SK-N-SH (cell line): Measurements from ENCODE around the gene PSENEN. TPM values are rescaled to one million over a fixed set of nuclear protein-coding genes. Genes with fewer than 3 reads are reported as not detected.

Experiments used
- CTCF ChIA-PET: fragments of 300-600, 350-600 bp; formaldehyde crosslinking; extraction: SDS; loops from one replicate; lab custom pipeline; 2021; lab: Yijun Ruan, JAX
- POLR2A ChIA-PET: fragments of 350-600 bp; sonication (Branson Sonifier 250); formaldehyde crosslinking; extraction: SDS; loops from one replicate; lab custom pipeline; 2020; ENCODE audit warnings: antibody characterized with exemption, inconsistent platforms; lab: Yijun Ruan, JAX
- DNase-seq: peaks from one replicate; pipeline ENCODE4 v3.0.0; 2012
- H2AFZ ChIP-seq: fragments of 200-600 bp; sonication (generic); 2 replicates; pipeline ENCODE4 v1.8.1; 2016; ENCODE audit warnings: antibody characterized with exemption, mild to moderate bottlenecking, low read depth
- H3F3A ChIP-seq: fragments of 200-600 bp; sonication (generic); replicated peaks from 2 replicates; pipeline ENCODE3; 2016; ENCODE audit warnings: antibody characterized with exemption, mild to moderate bottlenecking; ENCODE audit not compliant: insufficient read depth
- H3K27ac ChIP-seq, 2 experiments: fragments of 200-500 bp in 1 of 2; fragments of 200-600 bp in 1 of 2; sonication (Bioruptor generic) in 1 of 2; sonication (generic), shearing (Covaris generic) in 1 of 2; 2 replicates each; pipeline versions ENCODE4 v1.5.1 to v1.6.1; 2014 to 2016; ENCODE audit warnings: low read depth in 2 of 2, inconsistent platforms in 1 of 2, low read length in 1 of 2, mild to moderate bottlenecking in 1 of 2, mixed read lengths in 1 of 2
- H3K27me3 ChIP-seq: fragments of 200-600 bp; sonication (generic), shearing (Covaris generic); 2 replicates; pipeline ENCODE4 v1.6.1; 2016; ENCODE audit warnings: mixed run types; ENCODE audit not compliant: insufficient read depth
- H3K36me3 ChIP-seq, 2 experiments: fragments of 200-500 bp in 1 of 2; fragments of 200-600 bp in 1 of 2; sonication (Bioruptor generic) in 1 of 2; sonication (generic) in 1 of 2; replicated peaks in 1 of 2; 2 replicates each; pipeline versions ENCODE3 to v1.5.1; 2014 to 2016; ENCODE audit warnings: low read length in 1 of 2, mild to moderate bottlenecking in 1 of 2; ENCODE audit not compliant: insufficient read depth in 2 of 2, control insufficient read depth in 1 of 2
- H3K4me1 ChIP-seq, 2 experiments: fragments of 200-500 bp in 1 of 2; fragments of 200-600 bp in 1 of 2; sonication (Bioruptor generic) in 1 of 2; sonication (generic), shearing (Covaris generic) in 1 of 2; 2 replicates each; pipeline versions ENCODE4 v1.5.1 to v1.6.1; 2014 to 2016; ENCODE audit warnings: low read depth in 1 of 2, low read length in 1 of 2, mixed run types in 1 of 2; ENCODE audit not compliant: insufficient read depth in 2 of 2, control insufficient read depth in 1 of 2
- H3K4me2 ChIP-seq: fragments of 200-600 bp; sonication (generic), shearing (Covaris generic); 2 replicates; pipeline ENCODE4 v1.6.1; 2017; ENCODE audit warnings: mixed run types
- H3K4me3 ChIP-seq, 2 experiments: fragments of 200-500 bp in 1 of 2; fragments of 200-600 bp in 1 of 2; sonication (Bioruptor generic) in 1 of 2; sonication (generic), shearing (Covaris generic) in 1 of 2; 2 replicates each; pipeline versions ENCODE4 v1.5.1 to v1.8.1; 2014 to 2016; ENCODE audit warnings: low read depth in 2 of 2, inconsistent platforms in 1 of 2, low read length in 1 of 2, mild to moderate bottlenecking in 1 of 2, mixed read lengths in 1 of 2, moderate library complexity in 1 of 2
- H3K79me2 ChIP-seq: fragments of 200-600 bp; sonication (generic); 2 replicates; pipeline ENCODE4 v1.8.1; 2017; ENCODE audit warnings: mild to moderate bottlenecking; ENCODE audit not compliant: insufficient read depth
- H3K9ac ChIP-seq: fragments of 200-600 bp; sonication (generic); 2 replicates; pipeline ENCODE4 v1.6.1; 2017; ENCODE audit warnings: mixed run types
- H3K9me2 ChIP-seq: fragments of 200-600 bp; sonication (generic); 2 replicates; pipeline ENCODE4 v1.6.1; 2017; ENCODE audit warnings: mixed run types
- H3K9me3 ChIP-seq: fragments of 200-600 bp; sonication (generic); 2 replicates; pipeline ENCODE4 v1.6.1; 2017; ENCODE audit warnings: mixed run types, mild to moderate bottlenecking, moderate library complexity
- H4K20me1 ChIP-seq: fragments of 200-600 bp; sonication (generic); 2 replicates; pipeline ENCODE4 v1.6.1; 2017; ENCODE audit warnings: mild to moderate bottlenecking, mixed run types; ENCODE audit not compliant: insufficient read depth
- CHD2 ChIP-seq: fragments of 150-350 bp; IDR thresholded peaks from 2 replicates; pipeline ENCODE4 v1.6.1; 2018; ENCODE audit warnings: low read length; ENCODE audit not compliant: partially characterized antibody
- EP300 ChIP-seq, 2 experiments: IDR thresholded peaks; 2 replicates each; pipeline versions ENCODE4 v1.4.0 to v1.6.1; 2012; ENCODE audit warnings: borderline replicate concordance in 1 of 2, low read depth in 1 of 2, low read length in 1 of 2
- EZH2phosphoT487 ChIP-seq: fragments of 200-600 bp; sonication (generic); IDR thresholded peaks from 2 replicates; pipeline ENCODE4 v1.6.1; 2017; ENCODE audit warnings: low read depth, mixed run types, mild to moderate bottlenecking, antibody characterized with exemption, moderate library complexity, borderline replicate concordance
- GATA2 ChIP-seq: sonication (generic); formaldehyde crosslinking; IDR thresholded peaks from 2 replicates; pipeline ENCODE4 v1.5.0; 2020; ENCODE audit warnings: mild to moderate bottlenecking, missing genetic modification reagents
- JUND ChIP-seq: IDR thresholded peaks from 2 replicates; pipeline ENCODE4 v1.4.0; 2012
- MEF2A ChIP-seq: IDR thresholded peaks from 2 replicates; pipeline ENCODE4 v1.4.0; 2012; ENCODE audit warnings: low read depth, borderline replicate concordance
- MXI1 ChIP-seq: IDR thresholded peaks from 2 replicates; pipeline ENCODE4 v1.6.1; 2012; ENCODE audit warnings: mild to moderate bottlenecking, low read depth, low read length, improper control_type of control experiment
- NFIC ChIP-seq: IDR thresholded peaks from 2 replicates; pipeline ENCODE4 v1.4.0; 2012; ENCODE audit warnings: borderline replicate concordance
- POLR2AphosphoS5 ChIP-seq: IDR thresholded peaks from 2 replicates; pipeline ENCODE4 v1.6.1; 2012; ENCODE audit warnings: low read depth, low read length
- RCOR1 ChIP-seq: fragments of 150-350 bp; IDR thresholded peaks from 2 replicates; pipeline ENCODE4 v1.6.1; 2017; ENCODE audit warnings: antibody characterized with exemption, low read length
- RXRA ChIP-seq: IDR thresholded peaks from 2 replicates; pipeline ENCODE4 v1.4.0; 2012; ENCODE audit warnings: low read depth, mild to moderate bottlenecking, borderline replicate concordance
- WGBS: methylation state at CpG from one replicate; pipeline ENCODE4 v1.1.6; 2017; ENCODE audit warnings: low lambda C conversion rate; 5-methylcytosine and 5-hydroxymethylcytosine counted together
- polyA plus RNA-seq, 3 experiments: library from polyadenylated mRNA; depleted of rRNA; stranded (reverse); fragments of >200 nt; gene quantifications; 2 replicates each; pipeline ENCODE4 v1.2.3, GENCODE V29; 2012
- TF ChIP-seq, protein P1 (sequence below): IDR thresholded peaks from 2 replicates; pipeline ENCODE4 v1.6.1; 2012; ENCODE audit warnings: mild to moderate bottlenecking, low read depth, low read length, moderate library complexity
- TF ChIP-seq, protein P2 (sequence below): fragments of 200-600 bp; sonication (generic); IDR thresholded peaks from 2 replicates; pipeline ENCODE4 v1.6.1; 2017; ENCODE audit warnings: antibody characterized with exemption, mild to moderate bottlenecking, moderate library complexity
- TF ChIP-seq, protein P3 (sequence below): IDR thresholded peaks from 2 replicates; pipeline ENCODE4 v1.4.0; 2012; ENCODE audit warnings: low read depth, borderline replicate concordance

PSENEN gene
- polyA plus RNA-seq, 1 of the 3 experiments (the other 2 are of a cell fraction), result 99.2 TPM

DNA sequence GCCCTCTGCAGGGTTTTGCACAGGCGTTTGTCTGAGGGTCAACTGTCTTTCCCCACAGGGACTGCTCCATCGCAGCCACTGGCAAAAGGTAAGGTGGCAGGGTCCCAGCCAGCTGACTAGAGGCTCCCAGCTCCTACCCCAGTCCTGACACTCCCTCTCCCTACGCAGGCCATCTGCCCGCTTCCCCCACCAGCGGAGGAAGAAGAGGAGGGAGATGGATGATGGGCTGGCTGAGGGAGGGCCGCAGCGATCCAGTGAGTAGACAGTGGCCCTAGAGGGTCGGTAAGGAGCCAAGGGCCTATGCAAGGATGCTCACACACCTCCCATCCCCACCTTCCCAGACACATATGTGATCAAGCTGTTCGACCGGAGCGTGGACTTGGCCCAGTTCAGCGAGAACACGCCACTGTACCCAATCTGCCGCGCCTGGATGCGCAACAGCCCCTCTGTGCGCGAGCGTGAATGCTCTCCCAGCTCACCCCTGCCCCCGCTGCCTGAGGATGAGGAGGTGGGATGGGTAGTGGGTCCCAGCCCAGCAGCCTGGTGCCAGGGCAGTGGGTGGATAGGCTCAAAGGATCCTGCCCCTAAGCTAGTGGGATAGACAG is 7.4 kb downstream of the PSENEN start (continued):
- TF ChIP-seq, protein P1, sequence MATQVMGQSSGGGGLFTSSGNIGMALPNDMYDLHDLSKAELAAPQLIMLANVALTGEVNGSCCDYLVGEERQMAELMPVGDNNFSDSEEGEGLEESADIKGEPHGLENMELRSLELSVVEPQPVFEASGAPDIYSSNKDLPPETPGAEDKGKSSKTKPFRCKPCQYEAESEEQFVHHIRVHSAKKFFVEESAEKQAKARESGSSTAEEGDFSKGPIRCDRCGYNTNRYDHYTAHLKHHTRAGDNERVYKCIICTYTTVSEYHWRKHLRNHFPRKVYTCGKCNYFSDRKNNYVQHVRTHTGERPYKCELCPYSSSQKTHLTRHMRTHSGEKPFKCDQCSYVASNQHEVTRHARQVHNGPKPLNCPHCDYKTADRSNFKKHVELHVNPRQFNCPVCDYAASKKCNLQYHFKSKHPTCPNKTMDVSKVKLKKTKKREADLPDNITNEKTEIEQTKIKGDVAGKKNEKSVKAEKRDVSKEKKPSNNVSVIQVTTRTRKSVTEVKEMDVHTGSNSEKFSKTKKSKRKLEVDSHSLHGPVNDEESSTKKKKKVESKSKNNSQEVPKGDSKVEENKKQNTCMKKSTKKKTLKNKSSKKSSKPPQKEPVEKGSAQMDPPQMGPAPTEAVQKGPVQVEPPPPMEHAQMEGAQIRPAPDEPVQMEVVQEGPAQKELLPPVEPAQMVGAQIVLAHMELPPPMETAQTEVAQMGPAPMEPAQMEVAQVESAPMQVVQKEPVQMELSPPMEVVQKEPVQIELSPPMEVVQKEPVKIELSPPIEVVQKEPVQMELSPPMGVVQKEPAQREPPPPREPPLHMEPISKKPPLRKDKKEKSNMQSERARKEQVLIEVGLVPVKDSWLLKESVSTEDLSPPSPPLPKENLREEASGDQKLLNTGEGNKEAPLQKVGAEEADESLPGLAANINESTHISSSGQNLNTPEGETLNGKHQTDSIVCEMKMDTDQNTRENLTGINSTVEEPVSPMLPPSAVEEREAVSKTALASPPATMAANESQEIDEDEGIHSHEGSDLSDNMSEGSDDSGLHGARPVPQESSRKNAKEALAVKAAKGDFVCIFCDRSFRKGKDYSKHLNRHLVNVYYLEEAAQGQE, result no peak
- TF ChIP-seq MXI1, result no peak
- TF ChIP-seq, protein P2, sequence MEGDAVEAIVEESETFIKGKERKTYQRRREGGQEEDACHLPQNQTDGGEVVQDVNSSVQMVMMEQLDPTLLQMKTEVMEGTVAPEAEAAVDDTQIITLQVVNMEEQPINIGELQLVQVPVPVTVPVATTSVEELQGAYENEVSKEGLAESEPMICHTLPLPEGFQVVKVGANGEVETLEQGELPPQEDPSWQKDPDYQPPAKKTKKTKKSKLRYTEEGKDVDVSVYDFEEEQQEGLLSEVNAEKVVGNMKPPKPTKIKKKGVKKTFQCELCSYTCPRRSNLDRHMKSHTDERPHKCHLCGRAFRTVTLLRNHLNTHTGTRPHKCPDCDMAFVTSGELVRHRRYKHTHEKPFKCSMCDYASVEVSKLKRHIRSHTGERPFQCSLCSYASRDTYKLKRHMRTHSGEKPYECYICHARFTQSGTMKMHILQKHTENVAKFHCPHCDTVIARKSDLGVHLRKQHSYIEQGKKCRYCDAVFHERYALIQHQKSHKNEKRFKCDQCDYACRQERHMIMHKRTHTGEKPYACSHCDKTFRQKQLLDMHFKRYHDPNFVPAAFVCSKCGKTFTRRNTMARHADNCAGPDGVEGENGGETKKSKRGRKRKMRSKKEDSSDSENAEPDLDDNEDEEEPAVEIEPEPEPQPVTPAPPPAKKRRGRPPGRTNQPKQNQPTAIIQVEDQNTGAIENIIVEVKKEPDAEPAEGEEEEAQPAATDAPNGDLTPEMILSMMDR, result no peak
- no peak for TF ChIP-seq POLR2AphosphoS5
- TF ChIP-seq EZH2phosphoT487, result no peak
- no peak for TF ChIP-seq MEF2A
- no peak for TF ChIP-seq JUND

- no peaks in the 10 kb centered on the region for H3K9me3 ChIP-seq
- no peak overlapping the region for H3K4me3 ChIP-seq
- H3K79me2 ChIP-seq, result peaks cover 29% of the 10 kb centered on the region
- H3K36me3 ChIP-seq, result peaks cover 5 to 32% of the 10 kb centered on the region in 2 experiments
- DNase-seq, result no peak
- no peak overlapping the region for H3K27ac ChIP-seq
- no peaks in the 10 kb centered on the region for H3K9me2 ChIP-seq
- WGBS, result 96% methylated on average over 11 of the region's 20 CpGs
- H3K4me1 ChIP-seq, result peaks cover 10 to 15% of the 10 kb centered on the region in 2 experiments; a peak in 3 of 4 replicates
- H3K4me2 ChIP-seq, result no peak overlapping the region
- no peaks in the 10 kb centered on the region; the same call in 1 of the 2 replicates for H4K20me1 ChIP-seq
- H3K9ac ChIP-seq, result no peak overlapping the region
- TF ChIP-seq RXRA (no peak), CHD2 (no peak), NFIC (no peak), RCOR1 (no peak), EP300 (IDR thresholded peaks at IDR 0.05; ENCODE audit: borderline replicate concordance in 1 of 2, low read depth in 1 of 2, low read length in 1 of 2) (no peak), GATA2 (CRISPR knock-in tag) (no peak)
- TF ChIP-seq, protein P3, sequence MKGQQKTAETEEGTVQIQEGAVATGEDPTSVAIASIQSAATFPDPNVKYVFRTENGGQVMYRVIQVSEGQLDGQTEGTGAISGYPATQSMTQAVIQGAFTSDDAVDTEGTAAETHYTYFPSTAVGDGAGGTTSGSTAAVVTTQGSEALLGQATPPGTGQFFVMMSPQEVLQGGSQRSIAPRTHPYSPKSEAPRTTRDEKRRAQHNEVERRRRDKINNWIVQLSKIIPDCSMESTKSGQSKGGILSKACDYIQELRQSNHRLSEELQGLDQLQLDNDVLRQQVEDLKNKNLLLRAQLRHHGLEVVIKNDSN, result no peak
- TF ChIP-seq, protein P1, result no peak
- TF ChIP-seq, protein P2, result no peak
- TF ChIP-seq, all 33 proteins: peak for 0
- Histone ChIP-seq H2AFZ (no peak overlapping the region), H3F3A (peaks cover 10% of the 10 kb centered on the region), H3K27me3 (no peaks in the 10 kb centered on the region)
- POLR2A ChIA-PET, result no interaction called here
- CTCF ChIA-PET, result no interaction called here
These were observed 8.4 kb downstream of the PSENEN start for GRCh38 chr19:35753634-35754369.
